BLaER1 (cell line): ENCODE data around the gene GNG5.

Source experiments
- H3K27ac ChIP-seq: shearing (Covaris generic); formaldehyde crosslinking; 2 replicates; pipeline ENCODE4 v1.8.1; 2022
- H3K27me3 ChIP-seq: shearing (Covaris generic); formaldehyde crosslinking; 2 replicates; pipeline ENCODE4 v1.8.1; 2022
- H3K36me3 ChIP-seq: shearing (Covaris generic); formaldehyde crosslinking; 2 replicates; pipeline ENCODE4 v1.8.1; 2022
- H3K4me1 ChIP-seq: shearing (Covaris generic); formaldehyde crosslinking; 2 replicates; pipeline ENCODE4 v1.8.1; 2022
- H3K4me2 ChIP-seq: shearing (Covaris generic); formaldehyde crosslinking; 2 replicates; pipeline ENCODE4 v1.8.1; 2022
- H3K4me3 ChIP-seq: shearing (Covaris generic); formaldehyde crosslinking; 2 replicates; pipeline ENCODE4 v1.8.1; 2022
- H3K9ac ChIP-seq: shearing (Covaris generic); formaldehyde crosslinking; 2 replicates; pipeline ENCODE4 v1.8.1; 2022
- H3K9me3 ChIP-seq: shearing (Covaris generic); formaldehyde crosslinking; 2 replicates; pipeline ENCODE4 v1.8.1; 2022
- H4K20me1 ChIP-seq: shearing (Covaris generic); formaldehyde crosslinking; 2 replicates; pipeline ENCODE4 v1.8.1; 2022
- Cebpa-rat ChIP-seq: shearing (Covaris generic); IDR thresholded peaks from 2 replicates; pipeline ENCODE4 v1.8.1; 2022

GNG5 gene

DNA sequence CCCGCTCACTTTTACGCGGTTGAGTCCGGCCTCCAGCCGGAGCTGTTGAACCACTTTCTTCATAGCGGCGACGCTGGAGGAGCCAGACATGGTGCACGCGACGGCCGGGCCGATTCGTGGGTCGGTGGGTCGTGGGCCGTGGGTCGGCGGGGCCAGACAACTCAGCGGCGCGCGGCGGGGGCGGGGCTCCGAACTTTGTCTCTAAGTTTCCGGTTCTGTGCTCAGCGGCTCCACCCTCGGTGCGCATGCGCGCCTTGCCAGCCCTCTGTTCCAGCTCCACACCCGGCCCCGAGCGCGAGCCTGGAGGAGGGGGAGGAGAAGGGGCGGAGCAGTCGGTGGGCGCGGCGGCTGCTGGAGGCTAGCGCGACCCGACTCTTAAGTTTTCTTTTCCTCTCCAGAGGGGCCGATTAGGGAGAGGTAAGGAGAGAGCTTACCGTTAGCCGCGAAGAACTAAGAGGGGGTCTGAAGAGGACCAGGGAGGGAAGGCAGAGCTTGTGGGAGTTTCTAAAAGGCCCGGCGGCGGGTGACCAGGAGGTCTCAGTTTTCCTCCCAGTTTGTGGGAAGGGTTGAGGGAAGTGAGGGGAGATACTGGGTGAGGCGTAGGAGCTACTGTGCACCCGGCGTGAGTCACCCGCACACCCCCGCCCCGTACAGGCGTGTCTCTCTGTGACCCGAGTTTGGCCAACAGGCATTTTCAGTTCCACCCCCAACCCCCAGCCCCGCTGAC lies at the start of gene GNG5, which contains the start of gene SPATA1:
Gene GNG5, minus strand, starts transcription at position 580 of the 727 bp plus-strand sequence. Its CDS starts 490 bp downstream, at position 90.
Gene SPATA1, plus strand, starts transcription at position 385 of the 727 bp plus-strand sequence. CDS start 9,974 bp downstream, outside the sequence.
- TF ChIP-seq Cebpa-rat = no peak
- H3K4me3 ChIP-seq = peak within 1 kb of the TSS; percentile 89
- peak within 1 kb of the TSS; percentile 90 for H3K27ac ChIP-seq
- peaks cover 44% of the 10 kb centered on the region for H4K20me1 ChIP-seq
- H3K4me2 ChIP-seq = peak within 1 kb of the TSS; percentile 89
- peak within 1 kb of the TSS; percentile 93 for H3K9ac ChIP-seq
- H3K9me3 ChIP-seq = peaks cover 11% of the 10 kb centered on the region; the same call in 1 of the 2 replicates
- H3K27me3 ChIP-seq = no peaks in the 10 kb centered on the region
- H3K4me1 ChIP-seq = peaks cover 42% of the 10 kb centered on the region
- peaks cover 22% of the 10 kb centered on the region for H3K36me3 ChIP-seq

DNA sequence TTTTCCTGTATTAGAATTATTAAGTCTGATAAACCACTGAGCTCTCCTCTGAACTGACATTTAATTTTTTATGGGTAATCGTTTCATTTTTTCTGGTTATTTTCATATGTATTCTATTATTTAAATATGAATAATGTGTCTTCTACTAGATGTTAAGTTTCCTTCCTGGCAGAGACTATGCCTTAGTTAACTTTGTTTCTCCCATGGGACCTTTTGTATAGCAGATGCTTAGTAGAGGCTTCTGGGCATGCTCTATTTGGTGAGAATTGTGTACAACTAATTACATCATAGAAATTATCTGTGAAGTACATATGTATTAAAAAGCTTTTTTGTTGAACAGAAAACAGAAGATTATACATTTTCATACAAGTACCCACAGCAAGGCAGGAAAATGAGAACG lies 44.4 kb upstream of the GNG5 start:
- no peak overlapping the region for H3K4me3 ChIP-seq
- H3K36me3 ChIP-seq = no peaks in the 10 kb centered on the region

DNA sequence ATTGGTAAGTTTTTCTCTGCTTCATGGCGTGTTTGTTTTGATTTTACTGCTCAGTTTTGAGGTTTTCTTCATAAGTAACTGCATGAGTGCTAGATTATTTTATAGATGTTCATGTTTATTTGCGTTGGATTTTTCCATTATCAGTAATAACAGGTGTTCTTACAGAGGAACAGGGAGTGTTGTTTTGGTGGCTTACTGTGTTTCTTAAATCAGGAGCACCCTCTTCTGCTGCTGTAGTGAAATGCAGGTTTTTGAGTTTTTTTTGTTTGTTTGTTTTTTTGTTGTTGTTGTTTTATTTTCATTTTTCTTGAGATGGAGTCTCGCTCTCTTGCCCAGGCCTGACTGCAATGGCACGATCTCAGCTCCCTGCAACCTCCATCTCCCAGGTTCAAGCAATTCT lies 35.3 kb upstream of the GNG5 start:
- Histone ChIP-seq H3K4me2 (no peak overlapping the region), H3K27ac (no peak overlapping the region)

More for the DNA sequence above, 44.4 kb upstream of the GNG5 start:
- H3K27ac ChIP-seq = no peak overlapping the region
- no peaks in the 10 kb centered on the region for H3K9me3 ChIP-seq
- no peaks in the 10 kb centered on the region for H3K27me3 ChIP-seq
- H3K4me1 ChIP-seq = no peaks in the 10 kb centered on the region
- H4K20me1 ChIP-seq = no peaks in the 10 kb centered on the region
- H3K9ac ChIP-seq = no peak overlapping the region
- TF ChIP-seq Cebpa-rat = no peak
- no peak overlapping the region for H3K4me2 ChIP-seq

DNA sequence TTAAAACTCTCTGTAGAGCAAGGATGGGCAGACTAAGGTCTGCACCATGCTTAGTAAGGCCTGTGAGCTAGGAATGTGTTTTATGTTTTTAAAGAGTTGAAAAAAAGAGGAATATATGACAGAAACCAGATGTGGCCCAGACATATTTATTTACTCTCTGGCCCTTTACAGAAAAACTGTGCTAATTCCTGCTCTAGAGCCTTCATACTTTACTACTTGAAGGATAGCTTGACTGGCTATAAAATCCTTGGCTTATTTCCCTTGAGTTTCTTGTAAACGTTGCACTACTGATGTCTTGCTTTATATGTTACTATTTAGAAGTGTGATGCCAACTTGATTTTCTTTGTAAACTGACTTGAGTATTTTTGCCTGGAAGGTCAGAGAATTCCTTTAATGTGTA lies 34.4 kb upstream of the GNG5 start:
- no peaks in the 10 kb centered on the region for H3K36me3 ChIP-seq
- H4K20me1 ChIP-seq = no peaks in the 10 kb centered on the region
- no peaks in the 10 kb centered on the region for H3K27me3 ChIP-seq
- no peak overlapping the region for H3K9ac ChIP-seq
- peaks cover 9% of the 10 kb centered on the region for H3K4me1 ChIP-seq
- H3K9me3 ChIP-seq = no peaks in the 10 kb centered on the region
- no peak overlapping the region for H3K4me3 ChIP-seq
- no peak overlapping the region for H3K27ac ChIP-seq
- H3K4me2 ChIP-seq = no peak overlapping the region
- TF ChIP-seq Cebpa-rat = no peak

More for the DNA sequence above, 35.3 kb upstream of the GNG5 start:
- no peaks in the 10 kb centered on the region for H3K9me3 ChIP-seq
- H4K20me1 ChIP-seq = no peaks in the 10 kb centered on the region
- no peak overlapping the region for H3K4me3 ChIP-seq
- no peak overlapping the region for H3K9ac ChIP-seq
- H3K27me3 ChIP-seq = no peaks in the 10 kb centered on the region
- H3K36me3 ChIP-seq = no peaks in the 10 kb centered on the region
- no peak for TF ChIP-seq Cebpa-rat
- peaks cover 9% of the 10 kb centered on the region for H3K4me1 ChIP-seq

DNA sequence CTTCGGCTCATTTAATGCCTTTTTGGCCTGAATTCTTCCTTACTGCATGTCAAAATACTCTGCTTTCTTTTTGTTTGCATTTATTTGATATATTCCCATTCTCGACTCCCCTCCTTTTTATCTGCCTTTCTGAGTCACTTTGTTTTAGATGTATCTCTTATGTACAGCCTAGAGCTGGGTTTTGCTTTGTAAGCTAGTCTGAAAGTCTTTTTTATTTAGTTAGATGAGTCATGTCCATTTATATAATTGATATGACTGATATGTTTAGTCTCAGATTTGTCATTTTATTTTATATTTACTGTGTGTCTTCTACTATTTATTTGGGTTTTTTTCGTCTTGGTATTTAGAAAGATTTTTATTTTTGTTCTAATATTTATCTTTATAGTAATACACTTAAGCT lies 33.6 kb upstream of the GNG5 start:
- no peak overlapping the region for H3K27ac ChIP-seq

DNA sequence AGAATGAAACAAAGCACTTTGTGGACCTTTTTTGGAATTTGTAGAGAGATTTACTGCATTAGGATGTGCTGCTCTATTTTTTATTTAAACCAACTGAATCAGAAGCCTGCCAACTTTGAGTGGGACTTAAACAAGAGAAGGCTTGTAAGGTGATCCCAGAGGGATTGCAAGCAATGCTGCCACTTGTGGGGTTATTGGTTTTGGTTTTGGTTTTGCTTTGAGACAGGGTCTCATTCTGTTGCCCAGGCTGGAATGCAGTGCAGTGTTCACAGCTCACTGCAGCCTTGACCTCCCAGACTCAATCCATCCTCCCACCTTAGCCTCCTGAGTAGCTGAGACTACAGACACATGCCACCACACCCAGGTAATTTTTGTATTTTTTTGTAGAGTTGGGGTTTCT lies 32.2 kb upstream of the GNG5 start:
- no peak overlapping the region for H3K4me3 ChIP-seq
- H3K27ac ChIP-seq = no peak overlapping the region
- H3K36me3 ChIP-seq = no peaks in the 10 kb centered on the region
- no peaks in the 10 kb centered on the region for H3K27me3 ChIP-seq
- H3K9me3 ChIP-seq = no peaks in the 10 kb centered on the region
- no peak overlapping the region for H3K9ac ChIP-seq
- H3K4me1 ChIP-seq = peaks cover 9% of the 10 kb centered on the region
- peak overlapping the region; percentile 34 for H3K4me2 ChIP-seq
- no peaks in the 10 kb centered on the region for H4K20me1 ChIP-seq
- TF ChIP-seq Cebpa-rat = no peak

More for the DNA sequence above, 33.6 kb upstream of the GNG5 start:
- no peak overlapping the region for H3K9ac ChIP-seq
- no peak overlapping the region for H3K4me3 ChIP-seq
- no peaks in the 10 kb centered on the region for H3K36me3 ChIP-seq
- H3K4me2 ChIP-seq = no peak overlapping the region
- peaks cover 9% of the 10 kb centered on the region for H3K4me1 ChIP-seq
- H3K27me3 ChIP-seq = no peaks in the 10 kb centered on the region
- no peaks in the 10 kb centered on the region for H4K20me1 ChIP-seq
- H3K9me3 ChIP-seq = no peaks in the 10 kb centered on the region
- TF ChIP-seq Cebpa-rat = no peak

DNA sequence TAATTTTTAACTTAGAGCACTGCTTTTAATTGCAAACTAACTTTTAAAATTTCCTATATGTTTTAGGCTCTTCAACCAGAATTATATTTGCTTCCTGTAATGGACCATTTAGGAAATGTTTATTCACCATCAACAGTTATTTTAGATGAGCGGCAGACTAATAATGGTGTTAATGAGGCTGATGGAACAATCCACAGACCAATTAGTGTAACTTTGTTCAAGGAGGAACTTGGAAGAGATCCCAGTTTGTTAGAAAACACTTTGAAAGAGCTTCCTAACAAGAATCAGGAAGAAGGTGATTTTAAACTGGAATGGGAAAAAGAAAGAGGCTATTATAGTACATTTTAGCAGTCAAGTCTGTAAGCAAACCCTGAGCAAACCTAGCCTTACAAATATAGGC lies 19.4 kb upstream of the GNG5 start:
- Histone ChIP-seq H3K36me3 (no peaks in the 10 kb centered on the region), H3K27me3 (no peaks in the 10 kb centered on the region), H3K4me1 (no peaks in the 10 kb centered on the region), H3K9ac (no peak overlapping the region), H3K9me3 (no peaks in the 10 kb centered on the region), H3K4me3 (no peak overlapping the region), H3K27ac (no peak overlapping the region), H4K20me1 (no peaks in the 10 kb centered on the region), H3K4me2 (no peak overlapping the region)
- TF ChIP-seq Cebpa-rat = no peak

DNA sequence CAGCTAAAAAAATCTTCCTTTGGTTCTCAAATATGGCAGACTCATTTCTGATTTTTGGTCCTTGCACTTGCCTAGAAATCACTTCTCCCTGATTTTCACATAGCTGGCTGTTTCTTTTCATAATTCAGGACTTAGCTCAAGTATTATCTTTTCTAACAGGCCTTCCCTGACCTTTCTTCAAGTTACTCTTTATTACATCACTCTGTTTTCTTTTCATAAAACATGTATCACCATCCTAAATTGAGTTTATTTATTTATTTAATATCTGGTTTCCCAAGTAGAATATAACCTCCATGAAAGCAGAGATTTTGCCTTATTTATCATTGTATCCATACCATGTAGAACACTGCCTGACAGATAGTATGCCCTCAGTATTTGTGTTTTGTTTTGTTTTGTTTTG lies 18.2 kb upstream of the GNG5 start:
- no peak overlapping the region for H3K4me3 ChIP-seq
- H3K36me3 ChIP-seq = no peaks in the 10 kb centered on the region
- no peak overlapping the region for H3K27ac ChIP-seq
- no peak overlapping the region for H3K4me2 ChIP-seq
- H4K20me1 ChIP-seq = no peaks in the 10 kb centered on the region
- no peaks in the 10 kb centered on the region for H3K4me1 ChIP-seq
- H3K9me3 ChIP-seq = no peaks in the 10 kb centered on the region
- no peak for TF ChIP-seq Cebpa-rat
- H3K27me3 ChIP-seq = no peaks in the 10 kb centered on the region
- H3K9ac ChIP-seq = no peak overlapping the region

DNA sequence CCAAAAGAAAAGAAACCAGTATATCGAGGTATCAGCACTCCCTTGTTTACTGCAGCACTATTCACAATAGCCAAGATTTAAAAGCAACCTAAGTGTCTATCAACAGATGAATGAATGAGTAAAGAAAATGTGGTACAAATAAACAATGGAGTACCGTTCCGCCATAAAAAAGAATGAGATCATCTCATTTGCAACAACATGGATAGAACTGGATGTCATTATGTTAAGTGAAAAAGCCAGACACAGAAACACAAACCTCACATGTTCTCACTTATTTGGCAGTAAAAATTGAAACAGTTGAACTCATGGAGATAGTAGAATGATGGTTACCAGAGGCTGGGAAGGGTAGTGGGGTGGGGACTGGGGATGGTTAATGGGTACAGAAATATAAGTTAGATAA lies 4.3 kb upstream of the GNG5 start:
- H3K9me3 ChIP-seq = peaks cover 11% of the 10 kb centered on the region; the same call in 1 of the 2 replicates

DNA sequence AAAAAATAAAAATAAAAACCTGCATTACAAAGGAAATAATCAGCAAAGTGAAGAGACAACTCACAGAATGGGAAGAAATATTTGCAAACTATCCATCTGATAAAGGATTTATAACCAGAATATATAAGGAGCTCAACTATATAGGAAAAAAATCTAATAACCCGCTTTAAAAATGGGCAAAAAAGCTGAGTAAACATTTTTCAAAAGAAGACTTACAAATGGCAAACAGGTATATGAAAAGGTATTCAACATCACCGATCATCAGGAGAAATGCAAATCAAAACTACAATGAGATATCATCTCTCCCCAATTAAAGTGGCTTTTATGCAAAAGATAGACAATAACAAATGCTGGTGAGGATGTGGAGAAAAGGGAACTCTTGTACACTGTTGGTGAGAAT lies 3.8 kb upstream of the GNG5 start:
- H3K9me3 ChIP-seq = peaks cover 11% of the 10 kb centered on the region; the same call in 1 of the 2 replicates
- peaks cover 9% of the 10 kb centered on the region; the same call in 1 of the 2 replicates for H3K36me3 ChIP-seq
- H3K9ac ChIP-seq = no peak overlapping the region
- TF ChIP-seq Cebpa-rat = no peak
- no peak overlapping the region for H3K27ac ChIP-seq
- H3K27me3 ChIP-seq = no peaks in the 10 kb centered on the region
- H4K20me1 ChIP-seq = peaks cover 4% of the 10 kb centered on the region
- no peak overlapping the region for H3K4me3 ChIP-seq
- H3K4me1 ChIP-seq = peaks cover 11% of the 10 kb centered on the region
- no peak overlapping the region for H3K4me2 ChIP-seq

More for the DNA sequence above, 4.3 kb upstream of the GNG5 start:
- Histone ChIP-seq H4K20me1 (no peaks in the 10 kb centered on the region), H3K4me3 (no peak overlapping the region), H3K4me1 (peaks cover 11% of the 10 kb centered on the region), H3K36me3 (peaks cover 9% of the 10 kb centered on the region; the same call in 1 of the 2 replicates), H3K9ac (no peak overlapping the region), H3K4me2 (no peak overlapping the region), H3K27ac (no peak overlapping the region), H3K27me3 (no peaks in the 10 kb centered on the region)
- no peak for TF ChIP-seq Cebpa-rat
